HEK293T (cell line): ENCODE results near the gene FBXL13.
"Not testable (repeated sequence)": the region's sequence is repeated elsewhere in the genome, so short reads cannot be mapped to it uniquely, and the experiment has no call there.

ENCODE experiments used
- BHLHE40 ChIP-seq: fragments of 450-650 bp; IDR thresholded peaks from 2 replicates; pipeline ENCODE4 v1.6.1; 2016; ENCODE audit warnings: mild to moderate bottlenecking, moderate library complexity, borderline replicate concordance
- ELF4 ChIP-seq: fragments of 450-650 bp; IDR thresholded peaks from 2 replicates; pipeline ENCODE4 v1.6.1; 2017; ENCODE audit warnings: antibody characterized with exemption
- FOXM1 ChIP-seq: fragments of 450-650 bp; IDR thresholded peaks from 2 replicates; pipeline ENCODE4 v1.6.1; 2017; ENCODE audit warnings: mild to moderate bottlenecking, borderline replicate concordance
- HDGF ChIP-seq: fragments of 450-650 bp; IDR thresholded peaks from 2 replicates; pipeline ENCODE4 v1.6.1; 2017; ENCODE audit warnings: antibody characterized with exemption, borderline replicate concordance
- SP1 ChIP-seq: fragments of 450-650 bp; IDR thresholded peaks from 2 replicates; pipeline ENCODE4 v1.6.1; 2017
- SUZ12 ChIP-seq: fragments of 450-650 bp; IDR thresholded peaks from 2 replicates; pipeline ENCODE4 v1.6.1; 2016; ENCODE audit warnings: mild to moderate bottlenecking

- TF ChIP-seq BHLHE40, SP1, HDGF, ELF4, SUZ12, FOXM1: not testable (repeated sequence)
These were observed 236.0 kb downstream of the FBXL13 start for GRCh38 chr7:102838572-102839101.
